Measurements from ENCODE around the gene STK31. TPM values are rescaled to one million over a fixed set of nuclear protein-coding genes. Genes with fewer than 3 reads are reported as not detected.
"Not testable (repeated sequence)": the region's sequence is repeated elsewhere in the genome, so short reads cannot be mapped to it uniquely, and the experiment has no call there.

Gene STK31
- total RNA-seq, 1 experiment from 2014 or later = 0.15 TPM

- Histone ChIP-seq H4K20me1 (ENCODE audit: insufficient read depth, low read depth, low read length) (no peaks in the 10 kb centered on the region), H3K27ac (ENCODE audit: low read length) (no peak overlapping the region), H3K9ac (ENCODE audit: low read length) (no peak overlapping the region), H3K79me2 (ENCODE audit: low read length) (no peaks in the 10 kb centered on the region), H2AFZ (ENCODE audit: low read length) (no peak overlapping the region), H3K4me3 (ENCODE audit: low read length) (no peak overlapping the region), H3K4me1 (ENCODE audit: low read length) (no peaks in the 10 kb centered on the region), H3K9me3 (ENCODE audit: low read length) (no peaks in the 10 kb centered on the region), H3K36me3 (ENCODE audit: insufficient read depth, low read length) (no peaks in the 10 kb centered on the region), H3K4me2 (ENCODE audit: low read depth, low read length, poor library complexity, severe bottlenecking) (no peak overlapping the region), H3K27me3 (ENCODE audit: low read length) (no peaks in the 10 kb centered on the region; the same call in 1 of the 2 replicates), H3K9me2 (replicated peaks; ENCODE audit: insufficient read depth, low read length) (no peaks in the 10 kb centered on the region)
- no peak for DNase-seq
Observed at GRCh38 chr7:23717788-23718187, 7.8 kb downstream of the STK31 start.

GRCh38 chr7:23721456-23721855 lies 11.4 kb downstream of the STK31 start:
- Histone ChIP-seq H3K27me3 (ENCODE audit: low read length) (no peaks in the 10 kb centered on the region; the same call in 1 of the 2 replicates), H3K9ac (ENCODE audit: low read length) (no peak overlapping the region), H4K20me1 (ENCODE audit: insufficient read depth, low read depth, low read length) (no peaks in the 10 kb centered on the region), H3K4me3 (ENCODE audit: low read length) (no peak overlapping the region), H2AFZ (ENCODE audit: low read length) (no peak overlapping the region), H3K36me3 (ENCODE audit: insufficient read depth, low read length) (no peaks in the 10 kb centered on the region), H3K27ac (ENCODE audit: low read length) (no peak overlapping the region), H3K79me2 (ENCODE audit: low read length) (no peaks in the 10 kb centered on the region), H3K9me3 (ENCODE audit: low read length) (no peaks in the 10 kb centered on the region), H3K4me1 (ENCODE audit: low read length) (no peaks in the 10 kb centered on the region), H3K4me2 (ENCODE audit: low read depth, low read length, poor library complexity, severe bottlenecking) (no peak overlapping the region), H3K9me2 (replicated peaks; ENCODE audit: insufficient read depth, low read length) (no peaks in the 10 kb centered on the region)
- no peak for DNase-seq

DNA sequence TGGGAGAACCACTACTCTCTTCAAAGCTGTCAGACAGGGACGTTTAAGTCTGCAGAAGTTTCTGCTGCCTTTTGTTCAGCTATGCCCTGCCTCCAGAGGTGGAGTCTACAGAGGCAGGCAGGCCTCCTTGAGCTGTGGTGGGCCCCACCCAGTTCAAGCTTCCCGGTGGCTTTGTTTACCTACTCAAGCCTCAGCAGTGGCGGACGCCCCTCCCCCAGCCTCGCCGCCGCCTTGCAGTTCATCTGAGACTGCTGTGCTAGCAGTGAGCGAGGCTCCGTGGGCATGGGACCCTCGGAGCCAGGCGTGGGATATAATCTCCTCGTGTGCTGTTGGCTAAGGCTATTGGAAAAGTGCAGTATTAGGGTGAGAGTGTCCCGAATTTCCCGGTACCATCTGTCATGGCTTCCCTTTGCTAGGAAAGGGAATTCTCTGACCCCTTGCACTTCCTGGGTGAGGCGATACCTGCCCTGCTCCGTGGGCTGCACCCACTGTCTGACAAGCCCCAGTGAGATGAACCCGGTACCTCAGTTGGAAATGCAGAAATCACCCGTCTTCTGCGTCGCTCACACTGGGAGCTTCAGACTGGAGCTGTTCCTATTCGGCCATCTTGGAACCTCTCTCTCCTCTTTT lies 12.7 kb downstream of the STK31 start:
- not testable (repeated sequence) for H3K27me3 ChIP-seq (ENCODE audit: low read length); H4K20me1 ChIP-seq (ENCODE audit: insufficient read depth, low read depth, low read length); H3K9me2 ChIP-seq (replicated peaks; ENCODE audit: insufficient read depth, low read length); H3K4me2 ChIP-seq (ENCODE audit: low read depth, low read length, poor library complexity, severe bottlenecking); H2AFZ ChIP-seq (ENCODE audit: low read length); H3K27ac ChIP-seq (ENCODE audit: low read length); H3K4me1 ChIP-seq (ENCODE audit: low read length); H3K36me3 ChIP-seq (ENCODE audit: insufficient read depth, low read length); H3K9ac ChIP-seq (ENCODE audit: low read length); DNase-seq; H3K4me3 ChIP-seq (ENCODE audit: low read length); H3K79me2 ChIP-seq (ENCODE audit: low read length); H3K9me3 ChIP-seq (ENCODE audit: low read length)

GRCh38 chr7:23724113-23724512 lies 14.1 kb downstream of the STK31 start:
- DNase-seq; H3K27me3 ChIP-seq (ENCODE audit: low read length); H3K4me1 ChIP-seq (ENCODE audit: low read length); H3K79me2 ChIP-seq (ENCODE audit: low read length); H3K9me2 ChIP-seq (replicated peaks; ENCODE audit: insufficient read depth, low read length); H3K4me3 ChIP-seq (ENCODE audit: low read length); H3K4me2 ChIP-seq (ENCODE audit: low read depth, low read length, poor library complexity, severe bottlenecking); H3K36me3 ChIP-seq (ENCODE audit: insufficient read depth, low read length); H3K9ac ChIP-seq (ENCODE audit: low read length); H3K9me3 ChIP-seq (ENCODE audit: low read length); H3K27ac ChIP-seq (ENCODE audit: low read length); H4K20me1 ChIP-seq (ENCODE audit: insufficient read depth, low read depth, low read length); H2AFZ ChIP-seq (ENCODE audit: low read length): not testable (repeated sequence)

DNA sequence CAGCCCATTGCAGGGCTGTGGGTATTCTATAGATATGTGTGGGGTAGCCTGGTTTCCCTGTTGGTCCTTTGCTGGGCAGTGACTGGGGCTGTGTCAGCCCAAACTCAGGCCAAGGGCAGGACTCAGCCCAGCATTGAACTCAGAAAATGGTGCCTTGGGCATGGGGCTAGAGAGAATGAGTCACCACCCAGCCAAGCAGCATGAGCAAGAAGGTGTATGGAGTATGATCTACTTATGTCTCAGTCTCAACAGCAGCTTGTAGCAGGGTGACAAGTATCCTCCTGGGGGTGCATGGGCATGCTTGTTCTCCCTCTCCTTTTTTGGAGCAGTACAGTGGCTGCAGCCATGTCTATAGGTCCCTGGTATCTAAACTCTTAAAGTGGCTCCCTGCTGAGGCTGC lies 32.0 kb downstream of the STK31 start:
- DNase-seq = no peak
- Histone ChIP-seq H3K79me2 (ENCODE audit: low read length) (no peaks in the 10 kb centered on the region), H3K27ac (ENCODE audit: low read length) (no peak overlapping the region), H3K36me3 (ENCODE audit: insufficient read depth, low read length) (no peaks in the 10 kb centered on the region), H3K27me3 (ENCODE audit: low read length) (no peaks in the 10 kb centered on the region), H3K4me1 (ENCODE audit: low read length) (no peaks in the 10 kb centered on the region), H3K9me2 (replicated peaks; ENCODE audit: insufficient read depth, low read length) (no peaks in the 10 kb centered on the region), H3K4me2 (ENCODE audit: low read depth, low read length, poor library complexity, severe bottlenecking) (no peak overlapping the region), H3K4me3 (ENCODE audit: low read length) (no peak overlapping the region), H3K9me3 (ENCODE audit: low read length) (peaks cover 6% of the 10 kb centered on the region), H3K9ac (ENCODE audit: low read length) (no peak overlapping the region), H4K20me1 (ENCODE audit: insufficient read depth, low read depth, low read length) (no peaks in the 10 kb centered on the region), H2AFZ (ENCODE audit: low read length) (no peak overlapping the region)

DNA sequence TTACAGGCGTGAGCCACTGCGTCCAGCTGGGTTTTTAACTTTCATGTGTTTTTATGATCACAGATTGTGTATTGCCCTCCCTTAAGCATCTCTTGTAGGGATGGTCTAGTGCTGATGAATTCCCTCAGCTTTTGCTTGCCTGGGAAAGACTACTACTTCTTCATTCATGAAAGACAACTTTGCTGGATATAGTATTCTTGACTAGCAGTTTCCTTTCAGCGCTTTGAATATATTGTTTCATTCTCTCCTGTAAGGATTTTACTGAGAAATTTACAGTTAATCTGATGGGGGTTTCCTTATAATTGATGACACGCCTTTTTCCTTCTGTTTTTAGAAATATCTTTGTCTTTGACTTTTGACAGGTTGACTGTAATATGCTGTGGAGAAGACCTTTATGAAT lies 33.2 kb downstream of the STK31 start:
- H3K79me2 ChIP-seq (ENCODE audit: low read length) = no peaks in the 10 kb centered on the region
- H3K9me2 ChIP-seq (replicated peaks; ENCODE audit: insufficient read depth, low read length) = no peaks in the 10 kb centered on the region
- no peak overlapping the region for H3K4me2 ChIP-seq (ENCODE audit: low read depth, low read length, poor library complexity, severe bottlenecking)
- no peak overlapping the region for H3K9ac ChIP-seq (ENCODE audit: low read length)
- no peaks in the 10 kb centered on the region for H4K20me1 ChIP-seq (ENCODE audit: insufficient read depth, low read depth, low read length)
- no peaks in the 10 kb centered on the region for H3K4me1 ChIP-seq (ENCODE audit: low read length)
- H3K27ac ChIP-seq (ENCODE audit: low read length) = no peak overlapping the region
- H3K4me3 ChIP-seq (ENCODE audit: low read length) = no peak overlapping the region
- H3K27me3 ChIP-seq (ENCODE audit: low read length) = no peaks in the 10 kb centered on the region
- H3K9me3 ChIP-seq (ENCODE audit: low read length) = peaks cover 6% of the 10 kb centered on the region
- H3K36me3 ChIP-seq (ENCODE audit: insufficient read depth, low read length) = no peaks in the 10 kb centered on the region
- no peak for DNase-seq
- no peak overlapping the region for H2AFZ ChIP-seq (ENCODE audit: low read length)

DNA sequence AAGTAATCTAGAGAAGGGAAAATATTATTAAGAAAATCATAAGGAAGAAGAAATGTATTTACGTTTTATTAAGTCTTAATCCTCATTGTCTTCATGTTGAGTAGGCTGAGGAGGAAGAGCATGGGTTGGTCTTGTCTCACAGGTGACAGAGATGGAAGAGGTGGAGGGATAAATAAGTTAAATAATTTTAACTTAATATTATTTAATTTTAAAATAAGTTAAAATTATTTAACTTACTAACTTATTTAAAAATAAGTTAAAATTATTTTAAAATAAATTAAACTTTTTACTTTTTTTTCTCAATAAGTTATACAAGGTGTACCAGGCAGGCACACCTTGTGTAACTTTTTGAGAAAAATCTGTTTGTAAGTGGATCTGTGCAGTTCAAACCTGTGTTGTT lies 36.6 kb downstream of the STK31 start:
- H3K27ac ChIP-seq (ENCODE audit: low read length) = no peak overlapping the region
- DNase-seq = no peak
- no peaks in the 10 kb centered on the region for H3K27me3 ChIP-seq (ENCODE audit: low read length)
- H2AFZ ChIP-seq (ENCODE audit: low read length) = no peak overlapping the region
- no peaks in the 10 kb centered on the region for H4K20me1 ChIP-seq (ENCODE audit: insufficient read depth, low read depth, low read length)
- H3K79me2 ChIP-seq (ENCODE audit: low read length) = no peaks in the 10 kb centered on the region
- peaks cover 6% of the 10 kb centered on the region for H3K9me3 ChIP-seq (ENCODE audit: low read length)
- no peak overlapping the region for H3K4me2 ChIP-seq (ENCODE audit: low read depth, low read length, poor library complexity, severe bottlenecking)
- no peaks in the 10 kb centered on the region for H3K4me1 ChIP-seq (ENCODE audit: low read length)
- H3K9ac ChIP-seq (ENCODE audit: low read length) = no peak overlapping the region
- no peaks in the 10 kb centered on the region for H3K36me3 ChIP-seq (ENCODE audit: insufficient read depth, low read length)
- H3K9me2 ChIP-seq (replicated peaks; ENCODE audit: insufficient read depth, low read length) = no peaks in the 10 kb centered on the region
- H3K4me3 ChIP-seq (ENCODE audit: low read length) = no peak overlapping the region

DNA sequence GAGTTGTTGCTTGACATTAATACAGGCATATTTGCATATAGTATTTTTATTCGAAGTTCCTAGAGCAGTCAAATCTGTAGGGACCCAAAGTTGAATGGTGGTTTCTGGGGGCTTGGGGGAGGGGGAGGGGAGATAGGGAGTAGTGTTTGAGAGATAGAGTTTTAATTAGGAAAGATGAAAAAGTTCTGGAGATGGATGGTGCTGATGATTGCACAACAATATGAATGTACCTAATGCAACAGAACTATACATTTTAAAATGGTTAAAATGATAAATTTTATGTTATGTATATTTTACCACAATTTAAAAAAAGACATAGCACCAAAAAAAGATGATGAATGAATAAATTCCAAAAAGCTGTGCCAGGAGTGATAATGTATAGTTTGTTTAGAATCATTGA lies 41.8 kb downstream of the STK31 start:
- H3K79me2 ChIP-seq (ENCODE audit: low read length) = no peaks in the 10 kb centered on the region
- no peaks in the 10 kb centered on the region for H3K4me1 ChIP-seq (ENCODE audit: low read length)
- H3K9me2 ChIP-seq (replicated peaks; ENCODE audit: insufficient read depth, low read length) = no peaks in the 10 kb centered on the region
- no peak overlapping the region for H3K4me2 ChIP-seq (ENCODE audit: low read depth, low read length, poor library complexity, severe bottlenecking)
- H3K9me3 ChIP-seq (ENCODE audit: low read length) = no peaks in the 10 kb centered on the region
- H3K36me3 ChIP-seq (ENCODE audit: insufficient read depth, low read length) = no peaks in the 10 kb centered on the region
- no peaks in the 10 kb centered on the region for H3K27me3 ChIP-seq (ENCODE audit: low read length)
- no peak overlapping the region for H2AFZ ChIP-seq (ENCODE audit: low read length)
- no peak overlapping the region for H3K9ac ChIP-seq (ENCODE audit: low read length)
- DNase-seq = peak; percentile 26
- no peaks in the 10 kb centered on the region for H4K20me1 ChIP-seq (ENCODE audit: insufficient read depth, low read depth, low read length)
- H3K27ac ChIP-seq (ENCODE audit: low read length) = no peak overlapping the region
- no peak overlapping the region for H3K4me3 ChIP-seq (ENCODE audit: low read length)

GRCh38 chr7:23758839-23759238 lies 48.8 kb downstream of the STK31 start:
- not testable (repeated sequence) for H3K27ac ChIP-seq (ENCODE audit: low read length); H3K9me3 ChIP-seq (ENCODE audit: low read length); H3K36me3 ChIP-seq (ENCODE audit: insufficient read depth, low read length); H2AFZ ChIP-seq (ENCODE audit: low read length); H3K27me3 ChIP-seq (ENCODE audit: low read length); H4K20me1 ChIP-seq (ENCODE audit: insufficient read depth, low read depth, low read length); H3K4me2 ChIP-seq (ENCODE audit: low read depth, low read length, poor library complexity, severe bottlenecking); H3K79me2 ChIP-seq (ENCODE audit: low read length); H3K9me2 ChIP-seq (replicated peaks; ENCODE audit: insufficient read depth, low read length); H3K4me1 ChIP-seq (ENCODE audit: low read length); H3K9ac ChIP-seq (ENCODE audit: low read length); H3K4me3 ChIP-seq (ENCODE audit: low read length)
- peak; percentile 25 for DNase-seq

Measured in Karpas-422 (cell line).